ENCODE results near the gene PODXL.
"Not testable (repeated sequence)": the region's sequence is repeated elsewhere in the genome, so short reads cannot be mapped to it uniquely, and the experiment has no call there.

The PODXL gene

GRCh38 chr7:131536361-131536849 is 20.0 kb downstream of the PODXL start:
- DNase-seq = no peak

GRCh38 chr7:131533566-131534561 is 22.6 kb downstream of the PODXL start:
- DNase-seq = no peak

- DNase-seq = no peak
Observed at GRCh38 chr7:131533151-131533559, 23.3 kb downstream of the PODXL start.

- DNase-seq = no peak
Observed at GRCh38 chr7:131532570-131533091, 23.8 kb downstream of the PODXL start.

GRCh38 chr7:131530137-131530536 is 26.3 kb downstream of the PODXL start:
- no peak for DNase-seq

- no peak for DNase-seq
Observed at GRCh38 chr7:131529617-131530016, 26.8 kb downstream of the PODXL start.

- DNase-seq = no peak
Observed at GRCh38 chr7:131529179-131529578, 27.2 kb downstream of the PODXL start.

- DNase-seq = no peak
Observed at GRCh38 chr7:131527456-131527855, 29.0 kb downstream of the PODXL start.

- DNase-seq = no peak
Observed at GRCh38 chr7:131525820-131526219, 30.6 kb downstream of the PODXL start.

- no peak for DNase-seq
Observed at GRCh38 chr7:131524703-131525102, 31.7 kb downstream of the PODXL start.

- no peak for DNase-seq
Observed at GRCh38 chr7:131524115-131524514, 32.3 kb downstream of the PODXL start.

GRCh38 chr7:131522325-131522930 is 34.0 kb downstream of the PODXL start:
- DNase-seq = no peak

GRCh38 chr7:131521651-131522163 is 34.7 kb downstream of the PODXL start:
- peak; percentile 85 for DNase-seq

- no peak for DNase-seq
Observed at GRCh38 chr7:131518626-131519025, 37.8 kb downstream of the PODXL start.

GRCh38 chr7:131517218-131517923 is 39.1 kb downstream of the PODXL start:
- no peak for DNase-seq

GRCh38 chr7:131515471-131515870 is 41.0 kb downstream of the PODXL start:
- DNase-seq = not testable (repeated sequence)

- DNase-seq = peak; percentile 82
Observed at GRCh38 chr7:131513245-131514061, 43.0 kb downstream of the PODXL start.

GRCh38 chr7:131511774-131512535 is 44.5 kb downstream of the PODXL start:
- no peak for DNase-seq

- DNase-seq = no peak
Observed at GRCh38 chr7:131511071-131511470, 45.4 kb downstream of the PODXL start.

- DNase-seq = no peak
Observed at GRCh38 chr7:131509781-131510180, 46.6 kb downstream of the PODXL start.
